GM21367 (cell line): ENCODE results near the gene EXD3.

Experiments used
- ATAC-seq: cut with Tn5 transposase; IDR thresholded peaks from one replicate; pipeline ENCODE4 v1.9.1; 2021; ENCODE audit not compliant: unreplicated experiment

Gene EXD3

GRCh38 chr9:137297966-137298365 lies 125.0 kb downstream of the EXD3 start:
- no peak for ATAC-seq

GRCh38 chr9:137296670-137297664 lies 126.0 kb downstream of the EXD3 start:
- ATAC-seq, result no peak

- ATAC-seq, result no peak
Observed at GRCh38 chr9:137295849-137296669, 126.9 kb downstream of the EXD3 start.

GRCh38 chr9:137295238-137295811 lies 127.6 kb downstream of the EXD3 start:
- no peak for ATAC-seq

GRCh38 chr9:137294681-137295237 lies 128.2 kb downstream of the EXD3 start:
- ATAC-seq, result no peak

- no peak for ATAC-seq
Observed at GRCh38 chr9:137294091-137294680, 128.8 kb downstream of the EXD3 start.

GRCh38 chr9:137293482-137294090 lies 129.4 kb downstream of the EXD3 start:
- ATAC-seq, result no peak

GRCh38 chr9:137293094-137293481 lies 129.9 kb downstream of the EXD3 start:
- ATAC-seq, result no peak

- ATAC-seq, result no peak
Observed at GRCh38 chr9:137286975-137287383, 136.0 kb downstream of the EXD3 start.

GRCh38 chr9:137281345-137282116 lies 141.4 kb downstream of the EXD3 start:
- no peak for ATAC-seq

GRCh38 chr9:137280474-137281344 lies 142.3 kb downstream of the EXD3 start:
- no peak for ATAC-seq

- no peak for ATAC-seq
Observed at GRCh38 chr9:137279741-137280473, 143.1 kb downstream of the EXD3 start.

- no peak for ATAC-seq
Observed at GRCh38 chr9:137278721-137279711, 143.9 kb downstream of the EXD3 start.

- no peak for ATAC-seq
Observed at GRCh38 chr9:137278061-137278701, 144.8 kb downstream of the EXD3 start.

- peak; percentile 63 for ATAC-seq
Observed at GRCh38 chr9:137277329-137278041, 145.5 kb downstream of the EXD3 start, which contains the start of gene TOR4A. TSS of gene TOR4A (plus strand) at chr9:137277726. CDS start at chr9:137278690, 964 bp downstream.
